MCF 10A (cell line): ENCODE results near the gene TMEM33. TPM values are rescaled to one million over a fixed set of nuclear protein-coding genes. Genes with fewer than 3 reads are reported as not detected.

Experiments used
- BruUV-seq: library from RNA; stranded (reverse); fragments of 400-500 nt; replicated peaks from 2 replicates; lab custom pipeline; 2021; lab: Mats Ljungman, UMichigan
- CTCF ChIA-PET: fragments of 300-600 bp; sonication (Branson Sonifier 250); formaldehyde crosslinking; extraction: SDS; loops from one replicate; lab custom pipeline; 2021; ENCODE audit warnings: antibody characterized with exemption, inconsistent platforms; lab: Yijun Ruan, JAX
- POLR2A ChIA-PET: fragments of 300-600, 350-650 bp; sonication (Branson Sonifier 250); formaldehyde crosslinking; extraction: SDS; loops from one replicate; lab custom pipeline; 2020; ENCODE audit warnings: antibody characterized with exemption, inconsistent platforms; lab: Yijun Ruan, JAX
- DNase-seq: peaks from one replicate; pipeline ENCODE4 v3.0.0-alpha.2; 2018; ENCODE audit not compliant: unreplicated experiment
- H3K27ac Mint-ChIP-seq: one replicate; pipeline ENCODE4 v1.8.0; 2022; ENCODE audit warnings: mild to moderate bottlenecking, low read depth, mixed read lengths; ENCODE audit not compliant: unreplicated experiment
- H3K27me3 Mint-ChIP-seq: one replicate; pipeline ENCODE4 v1.8.0; 2022; ENCODE audit warnings: mixed read lengths; ENCODE audit not compliant: insufficient read depth, unreplicated experiment
- H3K36me3 Mint-ChIP-seq: one replicate; pipeline ENCODE4 v1.8.0; 2022; ENCODE audit warnings: mild to moderate bottlenecking, moderate library complexity, mixed read lengths; ENCODE audit not compliant: insufficient read depth, unreplicated experiment
- H3K4me1 Mint-ChIP-seq: one replicate; pipeline ENCODE4 v1.8.0; 2022; ENCODE audit warnings: mixed read lengths; ENCODE audit not compliant: insufficient read depth, unreplicated experiment
- H3K4me3 Mint-ChIP-seq: one replicate; pipeline ENCODE4 v1.8.0; 2022; ENCODE audit warnings: mild to moderate bottlenecking, moderate library complexity, mixed read lengths; ENCODE audit not compliant: unreplicated experiment
- H3K9me3 Mint-ChIP-seq: one replicate; pipeline ENCODE4 v1.8.0; 2022; ENCODE audit warnings: mixed read lengths; ENCODE audit not compliant: unreplicated experiment
- intact Hi-C: fragments of 100-400 bp; cut with micrococcal nuclease; formaldehyde crosslinking; loops from 2 replicates; pipeline ENCODE4 v1.14.1; 2022
- total RNA-seq: library from RNA; stranded (reverse); gene quantifications from 2 replicates; pipeline ENCODE4 v1.2.3, GENCODE V29; 2022
- TF ChIP-seq, protein P1 (sequence below): fragments of 200-600 bp; IDR thresholded peaks from one replicate; pipeline ENCODE4 v1.8.0; 2022; ENCODE audit warnings: antibody characterized with exemption, mild to moderate bottlenecking; ENCODE audit not compliant: unreplicated experiment

TMEM33 gene
- total RNA-seq, 1 experiment from 2014 or later, result 117 TPM

DNA sequence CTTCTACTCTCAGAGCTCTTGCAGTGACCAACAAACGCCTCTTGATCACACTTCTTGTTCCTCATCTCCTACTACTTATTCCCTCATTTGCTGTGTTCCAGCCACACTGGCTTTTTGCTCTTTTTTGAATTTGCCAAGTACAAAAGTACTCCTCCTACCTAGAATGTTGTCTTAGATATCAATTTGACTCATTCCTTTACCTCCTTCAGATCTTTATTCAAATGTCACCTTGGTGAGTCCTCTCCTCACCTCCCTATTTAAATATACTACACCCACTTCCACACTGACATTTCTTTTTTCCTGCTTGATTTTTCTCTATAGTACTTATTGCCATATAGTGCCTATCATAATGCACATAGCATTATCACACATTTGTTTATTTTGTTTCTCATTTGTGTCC, 40.1 kb downstream of the TMEM33 start:
- ChIA-PET CTCF (interaction anchor here (0.7 to 1.2 kb wide), 3 partner anchors 10 to 197 kb away, joined by 3 to 4 read pairs (median 3); no protein-coding TSS in a partner anchor), POLR2A (interaction anchor here (0.7 to 2.3 kb wide), 3 partner anchors 14 to 26 kb away, joined by 3 to 13 read pairs (median 4); partner anchors contain the start of gene SLC30A9)
- no TSS peak for BruUV-seq
- Mint-ChIP-seq H3K36me3 (peaks cover 6% of the 10 kb centered on the region), H3K4me1 (no peaks in the 10 kb centered on the region), H3K9me3 (no peaks in the 10 kb centered on the region), H3K27ac (no peak overlapping the region), H3K27me3 (no peaks in the 10 kb centered on the region), H3K4me3 (no peak overlapping the region)
- TF ChIP-seq, protein P1, sequence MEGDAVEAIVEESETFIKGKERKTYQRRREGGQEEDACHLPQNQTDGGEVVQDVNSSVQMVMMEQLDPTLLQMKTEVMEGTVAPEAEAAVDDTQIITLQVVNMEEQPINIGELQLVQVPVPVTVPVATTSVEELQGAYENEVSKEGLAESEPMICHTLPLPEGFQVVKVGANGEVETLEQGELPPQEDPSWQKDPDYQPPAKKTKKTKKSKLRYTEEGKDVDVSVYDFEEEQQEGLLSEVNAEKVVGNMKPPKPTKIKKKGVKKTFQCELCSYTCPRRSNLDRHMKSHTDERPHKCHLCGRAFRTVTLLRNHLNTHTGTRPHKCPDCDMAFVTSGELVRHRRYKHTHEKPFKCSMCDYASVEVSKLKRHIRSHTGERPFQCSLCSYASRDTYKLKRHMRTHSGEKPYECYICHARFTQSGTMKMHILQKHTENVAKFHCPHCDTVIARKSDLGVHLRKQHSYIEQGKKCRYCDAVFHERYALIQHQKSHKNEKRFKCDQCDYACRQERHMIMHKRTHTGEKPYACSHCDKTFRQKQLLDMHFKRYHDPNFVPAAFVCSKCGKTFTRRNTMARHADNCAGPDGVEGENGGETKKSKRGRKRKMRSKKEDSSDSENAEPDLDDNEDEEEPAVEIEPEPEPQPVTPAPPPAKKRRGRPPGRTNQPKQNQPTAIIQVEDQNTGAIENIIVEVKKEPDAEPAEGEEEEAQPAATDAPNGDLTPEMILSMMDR, result no peak
- intact Hi-C loops, result no loop called here
- no peak for DNase-seq

DNA sequence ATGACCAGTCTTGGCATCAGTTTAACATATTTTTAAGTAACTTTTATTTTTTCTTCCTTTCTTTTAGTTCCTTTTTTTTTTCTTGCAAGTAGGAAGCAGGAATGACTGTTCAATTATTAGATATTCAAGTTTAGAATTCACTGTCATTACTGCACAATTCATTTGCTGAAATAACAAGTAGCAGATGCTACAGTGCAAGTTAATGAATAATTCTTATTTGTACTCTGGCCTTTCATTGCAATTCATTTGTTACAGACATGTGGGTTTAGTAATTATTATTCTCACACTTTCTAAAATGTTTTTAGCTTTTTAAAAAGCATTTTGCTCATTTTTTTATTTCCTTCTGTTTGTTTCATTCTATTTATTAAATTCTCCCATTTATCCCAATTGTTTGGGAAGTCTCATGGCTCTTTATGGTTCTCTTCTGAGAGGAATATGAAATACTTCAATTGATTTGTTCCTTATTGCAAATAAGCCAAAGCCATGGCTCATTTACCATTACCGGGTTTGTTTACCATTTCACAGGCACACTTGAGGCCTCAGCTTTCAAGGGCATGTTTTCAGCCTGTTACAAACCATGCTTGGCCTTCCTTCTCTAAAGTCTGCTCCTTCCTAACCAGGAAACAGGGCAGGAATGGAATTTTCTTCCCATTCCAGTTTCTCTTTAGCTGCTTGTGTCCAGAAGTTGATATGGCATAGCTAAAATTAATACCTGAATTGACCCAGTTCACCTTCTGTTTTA, 41.7 kb downstream of the TMEM33 start:
- Mint-ChIP-seq H3K4me1 (no peaks in the 10 kb centered on the region), H3K9me3 (no peaks in the 10 kb centered on the region), H3K27ac (no peak overlapping the region), H3K27me3 (no peaks in the 10 kb centered on the region), H3K4me3 (no peak overlapping the region), H3K36me3 (peaks cover 6% of the 10 kb centered on the region)
- TF ChIP-seq, protein P1, result no peak
- ChIA-PET POLR2A (interaction anchor here (0.7 to 2.6 kb wide), 4 partner anchors 9 to 21 kb away, joined by 3 to 14 read pairs (median 6); partner anchors contain the start of gene SLC30A9), CTCF (interaction anchor here (0.6 to 1.7 kb wide), 4 partner anchors 10 to 463 kb away, joined by 3 to 8 read pairs (median 4); no protein-coding TSS in a partner anchor)
- intact Hi-C loops, result no loop called here
- no peak for DNase-seq
- no TSS peak for BruUV-seq

DNA sequence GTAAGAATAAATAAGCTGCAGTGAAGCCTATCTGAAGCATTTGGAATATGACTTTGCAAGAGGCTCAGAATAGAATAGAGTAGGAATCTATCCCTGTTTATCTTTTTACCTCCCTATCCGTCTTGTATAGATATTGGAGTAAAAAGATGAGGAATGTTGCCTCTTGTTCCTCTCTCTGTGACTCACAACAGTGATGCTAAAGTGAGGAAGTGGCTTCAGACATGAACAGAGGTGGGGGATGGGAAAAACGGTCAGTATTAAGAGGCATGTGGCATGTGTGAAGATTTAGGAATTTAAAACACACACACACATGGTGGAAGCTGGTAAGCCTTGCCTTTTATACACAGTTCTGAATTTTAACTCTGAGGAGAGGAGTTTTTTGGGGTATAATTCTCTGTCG, 42.5 kb downstream of the TMEM33 start:
- ChIA-PET POLR2A (interaction anchor here (1.9 to 2.6 kb wide), 2 partner anchors 10 to 13 kb away, joined by 7 to 14 read pairs; partner anchors contain the start of gene SLC30A9), CTCF (interaction anchor here (1.1 to 1.7 kb wide), 4 partner anchors 11 to 89 kb away, joined by 3 to 8 read pairs (median 4); no protein-coding TSS in a partner anchor)
- no peak overlapping the region for H3K27ac Mint-ChIP-seq
- TF ChIP-seq, protein P1, result no peak
- H3K9me3 Mint-ChIP-seq, result no peaks in the 10 kb centered on the region
- no peak for DNase-seq
- BruUV-seq, result no TSS peak
- H3K4me3 Mint-ChIP-seq, result no peak overlapping the region
- no peaks in the 10 kb centered on the region for H3K27me3 Mint-ChIP-seq
- H3K36me3 Mint-ChIP-seq, result peaks cover 6% of the 10 kb centered on the region
- no peaks in the 10 kb centered on the region for H3K4me1 Mint-ChIP-seq
- intact Hi-C loops, result no loop called here

DNA sequence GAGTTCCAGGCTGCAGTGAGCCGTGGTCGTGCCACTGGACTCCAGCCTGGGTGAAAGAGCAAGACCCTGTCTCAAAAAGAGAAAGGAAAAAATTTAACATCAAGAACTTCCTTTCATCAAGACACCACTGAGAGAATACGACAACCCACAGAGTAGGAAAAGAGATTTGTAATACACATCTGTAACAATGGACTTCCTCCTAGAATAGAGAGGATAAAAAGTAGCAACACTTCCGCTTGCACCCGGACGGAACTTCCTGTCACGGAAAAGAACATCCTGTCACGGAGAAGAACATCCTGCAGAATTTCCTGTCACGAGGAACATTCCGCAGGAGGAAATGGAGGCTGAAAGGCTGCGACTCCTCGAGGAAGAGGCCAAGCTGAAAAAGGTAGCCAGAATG, 46.2 kb downstream of the TMEM33 start, which contains the start of gene DCAF4L1:
Gene DCAF4L1, plus strand, starts transcription at position 301 of the 400 bp plus-strand sequence. Its CDS starts 37 bp downstream, at position 338.
- Mint-ChIP-seq H3K27ac (no peak within 1 kb of the TSS), H3K27me3 (no peaks in the 10 kb centered on the region), H3K4me1 (no peaks in the 10 kb centered on the region), H3K36me3 (peaks cover 6% of the 10 kb centered on the region), H3K4me3 (no peak within 1 kb of the TSS), H3K9me3 (no peaks in the 10 kb centered on the region)
- no TSS peak for BruUV-seq
- TF ChIP-seq, protein P1, result no peak
- intact Hi-C loops, result no loop called here
- CTCF ChIA-PET, result no interaction called here
- DNase-seq, result no peak
- POLR2A ChIA-PET, result interaction anchor here (0.9 to 1.1 kb wide), 2 partner anchors 10 to 15 kb away, joined by 3 read pairs; no protein-coding TSS in a partner anchor
